ENCODE data around the gene MS4A18. TPM values are rescaled to one million over a fixed set of nuclear protein-coding genes. Genes with fewer than 3 reads are reported as not detected.
"Not testable (repeated sequence)": the region's sequence is repeated elsewhere in the genome, so short reads cannot be mapped to it uniquely, and the experiment has no call there.

The MS4A18 gene
- not detected for total RNA-seq
- long read RNA-seq: 0 reads

DNA sequence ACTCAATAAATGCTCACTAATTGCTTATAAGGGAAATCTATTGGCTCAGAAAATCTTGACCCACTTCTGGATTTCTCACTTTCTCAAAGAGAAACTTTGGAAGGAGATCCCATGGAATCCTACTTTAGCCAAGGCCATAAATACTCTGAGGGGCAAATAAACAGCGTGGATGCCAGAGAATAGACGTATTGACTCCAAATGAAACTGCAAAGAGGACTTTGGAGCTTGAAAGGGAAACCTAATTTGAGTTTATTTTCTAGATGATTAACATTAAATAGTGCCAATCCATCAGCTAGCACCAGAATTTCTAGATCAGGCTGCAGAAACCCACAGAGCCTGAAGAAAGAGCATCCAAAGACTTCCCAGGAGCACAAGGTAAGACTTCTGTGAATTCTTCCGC is at the start of gene MS4A18:
TSS of gene MS4A18 (plus strand) at position 301 of the 400 bp plus-strand sequence.
- Histone ChIP-seq H3K27me3 (ENCODE audit: low read depth) (no peaks in the 10 kb centered on the region), H3K4me1 (no peaks in the 10 kb centered on the region), H3K9me3 (no peaks in the 10 kb centered on the region), H3K4me3 (no peak within 1 kb of the TSS), H3K36me3 (no peaks in the 10 kb centered on the region), H3K27ac (no peak within 1 kb of the TSS)
- ATAC-seq (no peak), DNase-seq (no peak)
- intact Hi-C loops (cut with DNase I): no loop called here
- no peak for TF ChIP-seq CTCF (IDR thresholded peaks at IDR 0.05)

DNA sequence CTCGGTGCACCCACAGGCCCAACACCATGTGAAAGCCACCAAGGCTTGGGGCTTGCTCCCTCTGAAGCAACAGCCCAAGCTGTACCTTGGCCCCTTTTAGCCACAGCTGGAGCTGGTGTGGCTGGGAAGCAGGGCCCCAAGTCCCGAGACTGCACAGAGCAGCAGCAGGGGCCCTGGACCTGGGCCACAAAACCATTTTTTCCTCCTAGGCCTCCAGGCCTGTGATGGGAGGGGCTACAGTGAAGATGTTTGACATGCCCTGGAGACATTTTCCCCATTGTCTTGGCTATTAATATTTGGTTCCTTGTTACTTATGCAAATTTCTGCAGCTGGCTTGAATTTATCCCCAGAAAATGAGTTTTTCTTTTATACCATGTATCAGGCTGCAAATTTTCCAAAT is 46.3 kb upstream of the MS4A18 start:
- H3K36me3 ChIP-seq; ATAC-seq; H3K27ac ChIP-seq; H3K4me3 ChIP-seq; H3K27me3 ChIP-seq (ENCODE audit: low read depth); intact Hi-C loops (cut with DNase I); DNase-seq; H3K4me1 ChIP-seq: not testable (repeated sequence)
- H3K9me3 ChIP-seq: peaks cover 19% of the 10 kb centered on the region

DNA sequence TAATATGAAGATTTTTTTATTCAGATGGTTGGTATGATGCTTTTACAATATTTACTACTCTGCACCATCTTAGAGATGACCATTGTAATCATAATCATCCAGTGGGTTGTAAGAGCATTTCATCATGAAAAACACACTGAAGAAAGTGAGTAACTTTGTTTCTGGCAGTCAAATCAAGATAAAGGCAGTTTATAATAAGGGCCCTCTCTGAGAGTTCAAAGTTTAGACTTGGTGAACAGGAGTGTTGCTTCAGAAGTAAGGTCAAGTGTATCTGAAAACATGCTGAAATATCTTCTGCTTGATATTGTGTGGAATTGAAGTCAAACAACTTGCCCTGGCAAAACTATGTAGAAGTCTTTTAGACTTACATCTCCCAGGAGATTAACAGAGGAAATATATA is 44.6 kb upstream of the MS4A18 start:
- intact Hi-C loops (cut with DNase I): no loop called here
- no peak overlapping the region for H3K4me3 ChIP-seq
- DNase-seq (no peak), ATAC-seq (no peak)
- no peaks in the 10 kb centered on the region for H3K27me3 ChIP-seq (ENCODE audit: low read depth)
- no peaks in the 10 kb centered on the region for H3K4me1 ChIP-seq
- no peak for TF ChIP-seq CTCF (IDR thresholded peaks at IDR 0.05)
- H3K9me3 ChIP-seq: peaks cover 17% of the 10 kb centered on the region
- H3K36me3 ChIP-seq: no peaks in the 10 kb centered on the region
- H3K27ac ChIP-seq: no peak overlapping the region

DNA sequence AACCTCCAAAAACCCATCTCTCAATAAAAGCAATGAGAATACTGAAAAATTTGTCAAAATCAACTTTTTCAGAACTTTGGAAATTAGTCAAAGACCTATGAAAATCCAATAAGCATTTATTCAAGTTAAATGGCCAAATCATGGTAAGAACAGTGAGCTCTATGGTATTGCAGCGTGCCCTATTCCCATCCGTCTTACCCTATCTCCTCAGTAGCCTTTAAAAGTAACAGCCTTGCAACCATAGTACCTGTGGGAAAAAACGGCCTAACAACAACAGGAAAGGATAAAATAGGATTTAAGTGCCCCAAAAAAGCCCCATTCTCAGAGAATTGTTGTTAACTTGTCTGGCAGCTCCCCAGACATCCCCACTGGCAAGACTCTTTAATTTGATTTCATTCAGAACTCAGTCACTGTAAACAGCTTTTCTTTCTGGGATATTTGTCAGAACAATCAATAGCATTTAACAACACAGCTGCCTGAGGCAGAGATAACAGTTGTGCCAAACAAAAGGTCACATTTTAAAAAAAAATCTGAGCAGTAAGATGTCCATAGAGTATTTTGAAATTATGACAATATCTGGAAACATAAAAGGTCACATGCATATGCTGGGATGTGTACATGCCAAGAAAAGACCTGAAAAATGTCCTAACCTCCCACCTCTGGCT is 43.9 kb upstream of the MS4A18 start:
- Histone ChIP-seq H3K27me3 (ENCODE audit: low read depth) (no peaks in the 10 kb centered on the region), H3K36me3 (no peaks in the 10 kb centered on the region), H3K4me1 (no peaks in the 10 kb centered on the region), H3K9me3 (peaks cover 17% of the 10 kb centered on the region), H3K4me3 (no peak overlapping the region), H3K27ac (no peak overlapping the region)
- TF ChIP-seq CTCF (IDR thresholded peaks at IDR 0.05): no peak
- intact Hi-C loops (cut with DNase I): no loop called here
- DNase-seq (no peak), ATAC-seq (no peak)

- H3K4me1 ChIP-seq; H3K27me3 ChIP-seq (ENCODE audit: low read depth); H3K4me3 ChIP-seq; H3K27ac ChIP-seq; H3K36me3 ChIP-seq; H3K9me3 ChIP-seq; intact Hi-C loops (cut with DNase I); ATAC-seq; DNase-seq: not testable (repeated sequence)
These were observed 40.0 kb upstream of the MS4A18 start for GRCh38 chr11:60684541-60684848.

DNA sequence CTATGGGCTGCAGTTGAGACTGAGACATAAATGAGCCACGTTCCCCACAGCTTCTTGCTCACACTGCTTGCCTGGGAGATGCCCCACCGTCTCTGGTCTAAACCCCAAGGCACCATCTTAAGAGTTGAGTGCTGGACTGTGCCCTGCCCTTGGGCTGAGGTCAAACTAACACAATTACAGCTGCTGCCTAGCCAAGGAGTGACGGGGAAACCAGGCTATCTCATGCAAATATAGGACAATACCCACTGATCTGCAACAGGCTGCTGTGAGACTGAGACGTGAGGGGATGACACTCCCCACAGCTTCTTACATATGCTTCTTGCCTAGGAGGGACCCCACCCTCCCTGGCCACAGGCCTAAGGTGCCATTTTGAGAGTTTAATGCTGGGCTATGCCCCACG is 32.9 kb upstream of the MS4A18 start:
- TF ChIP-seq CTCF (IDR thresholded peaks at IDR 0.05): no peak
- Histone ChIP-seq H3K4me3 (no peak overlapping the region), H3K27me3 (ENCODE audit: low read depth) (no peaks in the 10 kb centered on the region), H3K36me3 (no peaks in the 10 kb centered on the region), H3K4me1 (no peaks in the 10 kb centered on the region), H3K27ac (no peak overlapping the region), H3K9me3 (no peaks in the 10 kb centered on the region)
- DNase-seq (no peak), ATAC-seq (no peak)
- intact Hi-C loops (cut with DNase I): no loop called here

DNA sequence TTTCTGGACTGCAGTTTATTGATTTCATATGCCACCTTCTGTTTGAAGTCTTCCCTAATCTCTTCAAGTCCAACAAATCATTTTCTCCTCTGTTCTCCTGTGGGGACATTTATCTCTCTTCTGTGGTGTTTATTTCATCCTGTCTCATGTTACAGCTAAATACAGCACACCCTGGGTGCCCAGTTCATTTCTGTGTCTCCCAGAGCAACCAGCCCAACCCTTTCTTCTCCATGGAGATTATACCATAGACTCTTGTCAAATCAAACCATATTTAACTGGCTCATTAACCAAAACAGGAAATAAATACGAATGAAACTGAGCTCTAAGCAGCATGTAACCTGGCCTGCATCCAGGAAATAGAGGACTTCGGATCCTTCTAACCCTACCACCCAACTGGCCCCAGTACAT is 25.2 kb upstream of the MS4A18 start, which contains the start of gene MS4A8:
TSS of gene MS4A8 (plus strand) at position 329 of the 408 bp plus-strand sequence. CDS start 1,249 bp downstream, outside the sequence.
- ATAC-seq (no peak), DNase-seq (no peak)
- TF ChIP-seq CTCF (IDR thresholded peaks at IDR 0.05): no peak
- intact Hi-C loops (cut with DNase I): no loop called here
- Histone ChIP-seq H3K36me3 (no peaks in the 10 kb centered on the region), H3K27ac (no peak within 1 kb of the TSS), H3K9me3 (no peaks in the 10 kb centered on the region), H3K4me1 (no peaks in the 10 kb centered on the region), H3K27me3 (ENCODE audit: low read depth) (no peaks in the 10 kb centered on the region), H3K4me3 (no peak within 1 kb of the TSS)

Data from lower lobe of right lung (tissue), 2 donors.